Fibroblast of villous mesenchyme (primary cell): ENCODE data around the gene MRPS23. TPM values are rescaled to one million over a fixed set of nuclear protein-coding genes. Genes with fewer than 3 reads are reported as not detected.
A peak's percentile ranks its signal among the peaks of the same experiment; 100 is the strongest.
"Not testable (repeated sequence)": the region's sequence is repeated elsewhere in the genome, so short reads cannot be mapped to it uniquely, and the experiment has no call there.

Experiments used
- DNase-seq: peaks from one replicate; pipeline ENCODE4 v3.0.0-alpha.2; 2010; ENCODE audit warnings: low read depth
- H3K4me3 ChIP-seq: 2 replicates; pipeline ENCODE4 v1.5.1; 2011; ENCODE audit warnings: low read depth, mild to moderate bottlenecking, low read length
- CTCF ChIP-seq: IDR thresholded peaks from 2 replicates; pipeline ENCODE4 v1.5.1; 2012; ENCODE audit warnings: low read depth, mild to moderate bottlenecking, low read length; ENCODE audit not compliant: insufficient read depth
- total RNA-seq: library from RNA; depleted of rRNA; stranded (reverse); fragments of >200 nt; gene quantifications from 2 replicates; pipeline ENCODE4 v1.2.3, GENCODE V29; 2012

MRPS23 gene
- total RNA-seq, 1 donor, result 22.0 TPM

DNA sequence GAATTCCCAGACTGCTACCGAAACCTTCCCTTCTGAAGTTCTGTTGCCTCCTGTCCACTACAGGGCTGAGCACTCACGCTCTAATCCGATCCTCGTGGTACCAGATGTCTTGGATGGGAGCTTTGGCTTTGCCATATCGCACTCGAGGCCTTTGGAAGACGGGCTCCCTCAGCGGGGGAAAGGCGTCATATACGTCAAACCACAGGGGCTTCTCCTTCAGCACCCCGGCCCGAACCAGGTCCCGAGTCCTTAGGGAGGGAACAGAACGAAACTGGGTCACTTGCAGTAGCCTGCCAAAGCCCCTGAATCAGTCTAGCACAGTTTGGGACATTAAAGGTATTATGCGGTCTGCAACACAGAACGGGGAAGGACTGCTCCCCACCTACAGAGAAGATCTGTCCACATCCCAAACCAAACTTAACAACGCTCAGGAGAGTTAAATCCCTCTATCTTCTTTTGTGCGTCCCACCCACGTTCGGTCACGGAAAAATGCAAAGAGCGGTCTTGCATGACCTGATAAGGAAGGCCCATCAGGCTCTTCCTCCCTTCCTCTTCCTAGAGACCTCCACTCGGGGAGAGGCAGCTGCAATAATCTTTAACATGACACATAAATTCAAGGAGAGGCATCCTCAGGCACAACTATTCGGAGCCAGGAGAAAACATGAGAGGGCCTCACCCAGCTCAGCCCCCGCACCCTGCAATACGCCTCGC lies 526 bp downstream of the MRPS23 start:
- no peak for DNase-seq
- H3K4me3 ChIP-seq, result peak overlapping the region; percentile 97
- no peak for TF ChIP-seq CTCF

DNA sequence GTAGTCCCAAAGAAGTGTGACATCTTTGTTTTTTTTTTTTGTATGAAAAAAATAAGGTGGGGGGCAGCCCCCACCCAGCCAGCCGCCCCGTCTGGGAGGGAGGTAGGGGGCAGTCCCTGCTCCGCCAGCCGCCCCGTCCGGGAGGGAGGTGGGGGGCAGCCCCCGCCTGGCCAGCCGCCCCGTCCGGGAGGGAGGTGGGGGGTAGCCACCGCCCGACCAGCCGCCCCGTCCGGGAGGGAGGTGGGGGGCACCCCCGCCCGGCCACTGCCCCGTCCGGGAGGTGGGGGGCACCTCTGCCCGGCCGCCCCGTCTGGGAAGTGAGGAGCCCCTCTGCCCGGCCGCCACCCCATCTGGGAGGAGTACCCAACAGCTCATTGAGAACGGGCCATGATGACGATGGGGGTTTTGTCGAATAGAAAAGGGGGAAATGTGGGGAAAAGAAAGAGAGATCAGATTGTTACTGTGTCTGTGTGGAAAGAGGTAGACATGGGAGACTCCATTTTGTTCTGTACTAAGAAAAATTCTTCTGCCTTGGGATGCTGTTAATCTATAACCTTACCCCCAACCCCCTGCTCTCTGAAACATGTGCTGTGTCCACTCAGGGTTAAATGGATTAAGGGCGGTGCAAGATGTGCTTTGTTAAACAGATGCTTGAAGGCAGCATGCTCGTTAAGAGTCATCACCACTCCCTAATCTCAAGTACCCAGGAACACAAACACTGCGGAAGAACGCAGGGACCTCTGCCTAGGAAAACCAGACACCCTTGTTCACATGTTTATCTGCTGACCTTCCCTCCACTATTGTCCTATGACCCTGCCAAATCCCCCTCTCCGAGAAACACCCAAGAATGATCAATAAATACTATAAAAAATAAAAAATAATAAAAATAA lies 3.5 kb downstream of the MRPS23 start:
- H3K4me3 ChIP-seq, DNase-seq: not testable (repeated sequence)

- no peak for DNase-seq
- H3K4me3 ChIP-seq, result no peak overlapping the region
- no peak for TF ChIP-seq CTCF
Observed at GRCh38 chr17:57842280-57842679, 7.6 kb downstream of the MRPS23 start.

GRCh38 chr17:57839571-57839923 lies 10.3 kb downstream of the MRPS23 start:
- H3K4me3 ChIP-seq, result no peak overlapping the region
- DNase-seq, result no peak
- TF ChIP-seq CTCF, result no peak

GRCh38 chr17:57838857-57839570 lies 10.8 kb downstream of the MRPS23 start:
- DNase-seq, result no peak
- H3K4me3 ChIP-seq, result no peak overlapping the region
- TF ChIP-seq CTCF, result no peak

- no peak for DNase-seq
- TF ChIP-seq CTCF, result no peak
- H3K4me3 ChIP-seq, result no peak overlapping the region
Observed at GRCh38 chr17:57838453-57838852, 11.4 kb downstream of the MRPS23 start.

- no peak for DNase-seq
Observed at GRCh38 chr17:57835333-57835900, 14.4 kb downstream of the MRPS23 start.

More at GRCh38 chr17:57835333-57835900, 14.4 kb downstream of the MRPS23 start:
- no peak overlapping the region for H3K4me3 ChIP-seq
- TF ChIP-seq CTCF, result no peak
